ENCODE measurements around the gene SMC5. TPM values are rescaled to one million over a fixed set of nuclear protein-coding genes. Genes with fewer than 3 reads are reported as not detected.
"Not testable (repeated sequence)": the region's sequence is repeated elsewhere in the genome, so short reads cannot be mapped to it uniquely, and the experiment has no call there.

The SMC5 gene
- total RNA-seq, 1 donor from 2014 or later = 27.8 TPM

DNA sequence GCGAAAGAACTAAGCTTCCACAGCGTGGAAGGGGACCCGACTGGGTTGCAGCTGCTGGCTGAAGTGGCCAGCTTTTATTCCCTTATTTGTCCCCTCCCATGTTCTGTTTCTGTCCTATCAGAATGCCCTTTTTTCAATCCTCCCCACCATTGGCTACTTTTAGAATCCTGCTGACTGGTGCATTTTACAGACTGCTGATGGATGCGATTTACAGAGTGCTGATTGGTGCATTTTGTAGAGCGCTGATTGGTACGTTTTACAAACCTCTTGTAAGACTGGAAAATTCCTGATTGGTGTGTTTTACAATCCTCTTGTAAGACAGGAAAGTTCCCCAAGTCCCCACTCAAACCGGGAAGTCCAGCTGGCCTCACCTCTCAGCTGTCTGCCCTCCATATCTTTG is 105.0 kb downstream of the SMC5 start:
- no peak for DNase-seq (ENCODE audit: low spot score)

DNA sequence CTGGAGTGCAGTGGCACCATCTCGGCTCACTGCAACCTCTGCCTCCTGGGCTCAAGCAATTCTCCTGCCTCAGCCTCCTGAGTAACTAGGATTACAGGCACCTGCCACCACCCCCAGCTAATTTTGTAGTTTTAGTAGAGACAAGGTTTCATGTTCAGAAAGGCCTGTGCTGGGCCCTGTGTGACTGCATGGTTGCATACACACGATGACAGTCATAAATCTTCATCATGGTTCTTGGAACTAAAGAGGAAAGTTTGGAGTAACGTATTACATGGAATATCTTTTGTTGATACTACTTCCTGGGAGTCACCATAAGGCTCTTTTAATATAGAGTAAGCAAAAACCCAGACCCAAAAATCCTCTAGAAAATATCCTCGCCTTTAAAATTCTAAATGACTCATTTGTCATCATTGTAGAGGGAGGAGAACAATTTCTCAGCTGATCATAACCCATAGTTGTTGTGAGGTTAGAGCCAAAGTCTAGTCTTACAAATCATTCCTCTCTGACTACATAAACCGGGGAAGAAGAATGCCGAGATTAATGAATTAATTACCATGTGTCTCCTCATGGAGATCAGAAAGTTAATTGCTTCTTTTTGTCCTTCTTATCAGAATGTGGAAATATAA is 108.6 kb downstream of the SMC5 start:
- DNase-seq (ENCODE audit: low spot score) = no peak

DNA sequence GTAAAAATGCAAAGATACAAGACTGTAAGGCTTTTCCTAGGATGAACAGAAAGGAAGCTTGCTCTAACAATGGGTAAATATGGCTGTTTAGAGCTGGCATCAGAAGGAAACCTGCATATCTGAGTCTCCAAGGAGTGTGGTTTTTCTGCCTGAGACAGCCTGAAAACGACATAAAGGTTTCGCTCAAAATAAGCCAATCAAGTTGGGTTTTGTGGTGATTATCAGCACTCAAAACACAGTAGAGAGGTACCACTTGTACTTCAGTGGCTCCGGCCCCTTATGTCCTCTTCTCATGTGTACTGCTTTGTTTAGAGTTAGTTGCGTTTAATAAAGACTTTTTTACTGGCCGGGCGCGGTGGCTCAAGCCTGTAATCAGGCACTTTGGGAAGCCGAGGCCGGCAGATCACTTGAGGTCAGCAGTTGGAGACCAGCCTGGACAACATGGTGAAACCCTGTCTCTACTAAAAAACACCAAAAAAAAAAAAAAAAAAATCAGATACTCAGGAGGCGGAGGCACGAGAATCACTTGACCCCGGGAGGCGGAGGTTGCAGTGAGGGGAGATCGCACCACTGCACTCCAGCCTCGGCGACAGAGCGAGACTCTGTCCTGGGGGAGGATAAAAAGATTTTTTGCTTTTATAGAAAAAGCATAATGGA is 116.3 kb downstream of the SMC5 start:
- DNase-seq (ENCODE audit: low spot score) = no peak

DNA sequence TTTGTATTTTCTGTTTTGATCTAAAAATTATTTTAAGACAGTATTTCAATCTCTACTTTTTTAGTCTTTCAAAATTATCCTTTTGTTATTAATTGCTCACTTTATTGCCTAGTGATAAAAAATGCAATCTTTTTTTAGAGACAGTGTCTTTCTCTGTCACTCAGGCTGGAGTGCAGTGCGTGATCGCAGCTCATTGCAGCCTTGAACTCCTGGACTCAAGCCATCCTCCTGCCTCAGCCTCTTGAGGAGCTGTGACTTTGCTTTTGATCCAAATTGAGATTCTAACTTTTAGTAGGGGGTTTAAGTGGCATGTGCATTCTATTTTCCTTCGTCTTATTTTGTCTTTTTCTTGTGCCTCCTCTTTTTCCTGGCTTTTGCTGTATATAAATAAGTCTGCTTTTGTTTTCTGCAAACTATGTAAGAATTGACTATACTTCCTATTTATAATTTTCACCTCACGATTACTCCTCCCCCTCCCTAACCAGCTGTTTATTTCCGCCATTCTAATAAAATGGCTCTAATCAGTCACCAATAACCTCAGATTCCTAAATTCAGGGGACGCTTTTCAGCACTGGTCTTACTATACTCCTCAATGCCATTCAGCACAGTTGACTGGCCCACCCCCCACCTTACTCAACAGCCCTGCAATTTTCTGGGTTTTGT is 123.4 kb downstream of the SMC5 start:
- DNase-seq (ENCODE audit: low spot score) = no peak

DNA sequence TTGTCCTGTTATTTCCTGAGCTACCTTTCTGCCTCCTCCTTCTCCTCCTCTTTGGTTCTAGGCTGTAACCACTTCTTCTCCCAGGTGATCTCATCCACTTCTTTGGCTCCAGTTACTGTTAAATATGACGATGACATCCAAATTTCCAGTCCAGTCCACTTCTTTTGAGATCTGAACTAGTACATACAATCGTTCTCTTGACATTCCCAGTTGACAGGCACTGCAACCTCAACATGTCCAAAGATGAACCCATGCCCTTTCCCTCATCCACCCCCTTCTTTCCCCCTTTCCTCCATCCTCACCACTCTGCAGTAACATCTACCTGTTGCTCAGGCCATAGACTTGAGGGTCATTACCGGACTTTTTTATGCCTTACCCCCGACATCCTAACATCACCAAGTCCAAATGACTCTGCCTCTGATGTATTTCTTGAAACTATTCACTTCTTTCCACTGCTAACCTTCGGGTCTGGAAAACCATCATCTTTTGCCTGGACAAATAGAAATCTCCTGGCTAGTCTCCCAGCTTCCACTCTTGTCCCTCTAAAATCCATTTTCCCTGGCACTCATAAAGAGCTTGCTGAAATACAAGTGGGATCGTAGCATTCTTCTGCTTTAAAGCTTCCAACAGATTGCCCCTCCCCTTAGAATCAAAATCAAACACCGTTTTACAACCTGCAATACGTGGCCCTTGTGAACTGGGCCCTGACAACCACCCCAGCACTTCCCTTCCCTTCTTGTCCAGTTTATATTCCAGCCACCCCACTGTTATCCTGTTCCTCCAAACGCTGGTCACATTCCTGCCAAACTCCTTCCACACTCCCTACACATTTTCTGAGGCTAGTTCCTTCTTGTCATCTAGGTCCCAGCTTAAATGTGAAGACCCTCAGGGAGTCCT is 124.2 kb downstream of the SMC5 start:
- no peak for DNase-seq (ENCODE audit: low spot score)

DNA sequence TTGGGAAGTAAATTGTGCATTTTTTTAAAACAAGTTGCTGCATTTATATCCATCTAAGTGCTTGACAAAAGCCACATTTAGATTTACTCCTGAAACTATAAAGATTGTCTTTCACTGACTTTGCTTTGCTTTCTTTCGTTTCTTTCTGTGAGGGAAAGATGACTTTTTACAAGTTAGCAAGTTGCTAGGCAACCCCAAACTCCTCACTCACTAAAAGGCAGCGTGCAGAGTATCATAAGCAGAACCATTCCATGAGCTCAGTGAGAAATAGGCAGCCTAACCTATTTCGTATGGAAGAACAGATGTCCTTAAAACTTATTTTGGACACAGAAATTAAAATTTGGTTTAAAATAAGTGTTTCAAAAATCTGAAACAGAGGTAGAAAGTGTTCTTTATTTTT is 126.6 kb downstream of the SMC5 start:
- DNase-seq (ENCODE audit: low spot score) = no peak

DNA sequence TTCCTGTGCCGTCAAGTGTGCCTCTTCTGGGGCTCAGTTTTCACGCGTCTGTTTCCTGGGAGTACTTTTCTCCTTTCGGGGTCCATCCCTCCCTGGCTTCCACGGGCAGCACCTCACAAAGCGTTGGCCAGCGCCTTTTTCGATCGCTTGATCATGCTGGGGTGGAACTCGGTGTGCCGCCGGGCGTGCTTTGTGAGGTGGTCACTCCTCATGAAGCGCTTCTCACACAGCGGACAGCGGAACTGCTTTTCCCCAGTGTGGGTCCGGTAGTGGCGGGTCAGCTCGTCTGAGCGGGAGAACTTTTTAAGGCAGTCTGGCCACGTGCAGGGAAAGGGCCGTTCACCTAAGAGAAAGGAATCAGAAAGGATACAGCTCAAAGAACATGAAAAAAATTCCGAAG is 128.9 kb downstream of the SMC5 start:
- DNase-seq (ENCODE audit: low spot score) = no peak

DNA sequence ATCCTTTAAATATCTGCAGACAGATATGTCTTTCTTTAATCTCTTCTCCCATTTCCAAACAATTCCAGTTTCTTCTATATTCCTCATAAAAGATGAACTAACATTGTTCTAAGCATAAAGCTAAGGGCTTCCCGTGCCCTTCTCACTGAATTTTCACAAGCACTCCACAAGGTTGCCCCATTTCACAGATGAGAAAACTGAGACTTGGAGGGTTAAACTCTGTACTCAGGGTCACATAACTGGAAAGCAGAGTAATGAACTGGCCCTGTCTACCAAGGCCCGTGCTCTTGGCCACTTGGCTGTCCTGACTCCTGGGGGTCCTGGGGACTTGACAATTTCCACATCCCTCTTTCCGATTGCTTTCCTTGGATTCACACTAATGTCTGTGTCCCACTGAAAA is 130.4 kb downstream of the SMC5 start:
- no peak for DNase-seq (ENCODE audit: low spot score)

DNA sequence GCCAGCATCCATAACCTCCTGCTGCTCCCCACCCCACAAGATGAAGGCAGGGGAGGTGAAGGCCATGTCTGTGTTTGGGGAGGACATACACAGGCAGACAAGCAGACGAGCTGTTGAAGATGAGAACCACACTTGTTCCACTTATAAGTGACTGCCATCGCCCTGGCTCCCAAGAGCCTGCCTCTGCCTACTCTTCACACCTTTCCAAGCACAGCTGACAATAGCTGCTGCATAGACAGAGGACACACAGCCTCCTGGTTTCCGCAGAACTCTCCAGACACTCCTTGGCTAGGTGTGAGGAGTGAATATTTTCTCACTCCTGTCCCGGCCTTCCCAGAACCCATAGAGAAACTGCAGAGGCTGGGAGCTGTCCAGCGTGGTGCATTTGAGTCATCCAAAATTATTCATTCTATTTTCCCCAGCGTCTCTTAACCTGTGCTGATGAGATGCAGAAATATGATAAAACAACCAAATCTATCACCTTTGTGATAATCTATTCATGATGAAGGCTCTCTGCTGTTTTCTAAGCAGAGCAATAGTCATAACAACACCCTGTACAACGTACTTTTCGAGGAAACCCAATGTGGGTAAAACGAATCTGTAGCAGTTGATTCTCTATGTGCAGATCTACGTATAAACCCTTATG is 131.0 kb downstream of the SMC5 start:
- no peak for DNase-seq (ENCODE audit: low spot score)

DNA sequence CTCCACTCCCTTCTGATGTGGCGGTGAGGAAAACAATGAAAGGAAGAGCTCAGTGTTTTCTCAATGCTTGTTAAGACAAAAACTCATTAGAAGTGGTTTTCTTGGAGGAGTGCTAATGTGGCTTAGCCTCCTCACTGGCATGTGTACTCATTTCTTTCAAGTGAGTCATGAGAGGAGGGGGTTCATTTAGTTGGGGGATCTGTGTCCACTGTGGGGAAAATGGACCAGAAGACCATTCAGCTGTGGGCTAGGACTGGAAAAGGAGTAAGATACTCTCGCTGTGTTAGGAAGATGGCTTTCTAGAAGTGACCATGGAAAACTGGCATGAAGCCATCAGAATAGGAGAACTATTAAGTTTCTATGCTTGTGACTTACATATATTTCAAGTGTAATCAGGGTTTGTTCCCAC is 132.2 kb downstream of the SMC5 start:
- DNase-seq (ENCODE audit: low spot score) = no peak

DNA sequence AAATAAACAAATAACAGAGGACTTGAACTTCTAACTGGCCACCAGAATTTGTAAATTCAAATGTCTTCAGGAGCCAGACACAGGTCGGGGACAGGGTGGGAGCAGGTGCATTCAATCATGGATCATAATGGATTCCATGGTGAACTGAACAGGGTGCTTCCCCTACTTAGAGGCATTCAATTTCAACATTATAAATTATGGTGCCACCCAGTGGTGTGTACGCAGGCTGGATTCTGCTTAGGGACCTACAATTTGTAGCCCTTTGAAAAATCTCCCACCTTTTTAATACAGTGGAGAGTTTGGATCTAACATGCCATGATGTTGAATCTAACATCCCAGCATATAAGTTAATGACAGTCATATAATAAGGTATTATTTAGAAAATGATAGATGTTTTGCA is 133.4 kb downstream of the SMC5 start:
- DNase-seq (ENCODE audit: low spot score) = no peak

DNA sequence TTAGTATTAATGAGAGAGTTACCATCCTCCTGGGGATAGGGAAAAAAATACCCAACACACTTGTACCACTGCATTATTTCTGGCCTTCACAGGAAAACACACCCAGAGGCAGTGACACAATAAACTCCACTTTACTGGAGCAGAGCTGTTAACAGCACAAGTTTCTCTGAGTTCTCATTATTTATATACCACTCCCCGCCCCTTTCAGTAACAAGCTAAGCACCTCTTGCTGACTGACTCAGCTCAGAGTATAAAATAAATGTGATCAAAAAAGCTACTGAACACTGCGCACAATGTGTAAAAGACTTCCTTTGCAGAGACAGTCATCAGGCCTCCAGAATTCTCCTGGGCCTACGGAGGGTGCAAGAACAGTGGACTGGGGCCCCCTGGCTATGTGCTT is 134.1 kb downstream of the SMC5 start:
- DNase-seq (ENCODE audit: low spot score) = no peak

DNA sequence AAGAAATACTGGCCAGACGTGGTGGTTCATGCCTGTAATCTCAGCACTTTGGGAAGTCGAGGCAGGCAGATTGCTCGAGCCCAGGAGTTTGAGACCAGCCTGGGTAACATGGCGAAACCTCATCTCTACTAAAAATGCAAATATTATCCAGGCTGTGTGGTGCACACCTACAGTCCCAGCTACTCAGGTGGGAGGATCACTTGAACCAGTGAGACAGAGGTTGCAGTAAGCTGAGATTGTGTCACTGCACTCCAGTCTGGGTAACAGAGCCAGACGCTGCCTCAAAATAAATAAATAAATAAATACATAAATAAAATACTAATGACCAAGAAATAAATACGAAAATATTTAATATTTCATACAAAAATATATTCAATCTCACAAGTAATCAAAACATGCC is 136.9 kb downstream of the SMC5 start:
- no peak for DNase-seq (ENCODE audit: low spot score)

DNA sequence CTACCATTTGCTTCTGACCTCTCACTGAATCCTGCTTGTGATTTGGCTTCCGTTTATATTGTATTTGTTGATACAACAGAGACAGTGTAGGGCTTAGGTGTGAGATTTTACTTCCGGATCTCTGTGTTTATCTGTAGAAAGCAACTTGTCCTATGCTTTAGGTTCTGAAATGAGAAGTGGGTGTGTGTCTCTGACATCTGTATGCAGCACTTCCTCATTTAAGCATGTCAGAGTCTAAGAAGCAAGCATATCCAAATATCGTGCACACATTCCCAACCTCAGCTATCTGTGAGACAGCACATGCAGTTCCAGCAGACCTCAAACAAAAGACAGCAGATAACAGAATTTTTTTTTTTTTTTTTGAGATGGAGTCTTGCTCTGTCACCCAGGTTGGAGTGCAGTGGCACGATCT is 139.4 kb downstream of the SMC5 start:
- DNase-seq (ENCODE audit: low spot score) = no peak

DNA sequence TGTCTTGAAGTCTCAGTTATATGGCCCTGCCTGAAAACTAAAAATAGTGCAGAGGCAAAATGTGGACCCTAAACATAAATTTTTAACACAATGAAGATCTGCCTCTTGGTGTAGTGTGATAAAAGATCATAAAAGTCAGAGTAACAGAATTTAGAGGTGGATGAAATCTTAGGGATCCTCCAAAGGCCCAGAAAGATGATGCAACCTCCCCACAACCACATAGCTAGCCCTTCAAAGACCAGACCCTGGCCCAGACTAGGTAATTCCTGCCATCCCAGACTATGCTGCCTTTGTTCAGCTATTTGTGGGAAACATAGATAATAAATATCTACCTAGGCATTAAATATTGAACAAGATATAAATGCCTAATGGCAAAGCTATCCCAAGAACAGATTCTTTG is 140.4 kb downstream of the SMC5 start:
- no peak for DNase-seq (ENCODE audit: low spot score)

DNA sequence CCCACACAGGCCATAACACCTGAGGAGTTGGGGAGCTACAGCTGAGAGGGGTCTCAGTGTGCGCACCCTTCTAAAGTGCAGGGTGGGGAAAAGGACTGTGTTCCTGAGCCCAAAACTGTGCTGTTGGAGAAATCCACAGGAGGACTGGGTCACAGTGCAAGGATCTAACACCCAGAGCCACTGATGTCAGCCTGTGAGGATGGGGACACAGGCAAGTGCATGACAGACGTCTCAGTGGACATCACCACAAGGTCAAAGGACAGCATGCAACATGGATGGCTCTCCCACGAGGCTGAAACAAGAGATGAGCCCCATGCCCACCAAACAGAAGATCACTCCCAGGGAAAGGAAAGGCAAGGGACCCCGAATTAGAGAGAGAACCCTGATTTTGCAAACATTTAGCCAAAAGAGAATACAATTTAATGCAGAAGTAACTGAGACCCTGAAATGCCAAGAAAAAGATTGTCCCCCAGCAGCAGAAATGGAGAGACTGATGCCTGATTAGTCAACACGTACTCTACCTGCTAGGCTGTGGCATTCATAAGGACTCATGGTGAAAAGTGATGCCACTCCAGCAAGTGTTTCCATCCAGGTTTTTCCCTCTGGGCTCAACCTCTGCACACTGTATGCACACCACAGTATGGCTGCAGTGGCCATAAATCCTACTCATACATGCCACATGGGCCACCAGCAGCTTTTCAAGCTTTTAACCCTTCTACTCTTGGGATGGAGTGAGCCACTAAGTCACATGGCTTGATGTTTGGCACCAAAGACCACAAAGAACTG is 141.5 kb downstream of the SMC5 start:
- no peak for DNase-seq (ENCODE audit: low spot score)

DNA sequence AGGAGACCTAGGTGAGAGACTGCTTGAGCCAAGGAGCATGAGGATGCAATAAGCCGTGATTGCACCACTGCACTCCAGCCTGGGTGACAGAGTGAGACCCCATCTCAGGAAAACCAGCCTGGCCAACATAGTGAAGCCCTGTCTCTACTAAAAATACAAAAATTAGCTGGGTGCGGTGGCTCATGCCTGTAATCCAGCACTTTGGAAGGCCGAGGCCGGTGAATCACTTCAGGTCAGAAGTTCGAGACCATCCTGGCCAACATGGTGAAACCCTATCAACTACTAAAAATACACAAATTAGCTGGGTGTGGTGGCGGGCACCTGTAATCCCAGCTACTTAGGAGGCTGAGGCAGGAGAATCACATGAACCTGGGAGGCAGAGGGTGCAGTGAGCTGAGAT is 142.5 kb downstream of the SMC5 start:
- DNase-seq (ENCODE audit: low spot score) = not testable (repeated sequence)

DNA sequence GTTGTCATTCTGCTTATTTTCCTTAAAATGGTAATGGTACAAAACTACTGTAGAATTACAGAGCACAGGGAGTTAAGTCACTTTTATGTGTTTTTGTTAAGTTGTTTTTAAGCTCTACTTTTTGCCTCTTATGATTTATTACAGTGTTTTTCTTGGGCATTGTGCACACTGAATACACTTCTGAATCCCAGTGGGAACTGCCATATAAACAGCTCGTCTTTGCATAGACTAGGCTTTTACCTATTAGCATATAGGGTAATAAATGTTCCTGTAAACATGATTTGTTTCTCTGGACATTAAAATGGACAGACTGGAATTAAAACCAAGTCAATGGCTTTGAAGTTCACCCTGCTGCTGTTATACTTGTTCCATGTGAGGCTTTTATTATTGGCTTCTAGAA is 143.4 kb downstream of the SMC5 start:
- no peak for DNase-seq (ENCODE audit: low spot score)

DNA sequence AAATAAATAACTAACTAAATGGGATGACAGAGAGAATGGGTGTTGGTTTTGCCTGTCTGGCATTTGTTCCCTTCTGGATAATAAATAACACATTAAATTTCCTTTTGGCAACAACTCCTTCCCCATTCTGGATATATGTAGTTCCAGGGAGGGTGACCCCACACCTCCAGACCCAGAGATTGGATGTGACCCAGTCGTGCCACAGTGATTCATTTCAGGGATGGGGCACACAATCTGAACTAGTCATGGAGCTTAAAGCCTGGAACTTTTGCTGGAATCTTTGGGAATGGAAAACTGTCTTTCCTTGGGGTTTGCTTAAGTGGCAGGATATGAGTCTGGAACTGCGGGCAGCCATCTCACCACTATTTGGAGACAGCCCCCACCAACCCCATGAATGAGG is 144.4 kb downstream of the SMC5 start:
- DNase-seq (ENCODE audit: low spot score) = peak; percentile 58

DNA sequence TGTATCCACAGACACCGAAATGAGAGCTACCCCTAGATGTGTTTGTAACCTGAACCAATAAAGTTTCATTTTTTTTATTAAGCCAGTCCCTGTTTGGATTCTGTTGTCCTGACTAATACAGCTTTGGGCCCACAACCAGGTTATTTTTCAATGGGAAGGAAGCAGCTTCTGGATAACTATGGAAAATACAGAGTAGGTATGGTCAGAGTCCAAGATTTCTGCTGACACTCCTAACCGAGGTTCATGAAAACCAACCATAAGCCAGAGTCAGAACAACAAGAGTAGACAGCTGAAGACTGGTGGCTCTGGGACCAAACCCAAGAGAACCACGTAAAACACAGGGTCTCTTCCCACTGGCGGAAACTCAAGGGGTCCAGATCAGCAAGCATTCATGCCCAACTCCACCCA is 144.8 kb downstream of the SMC5 start:
- no peak for DNase-seq (ENCODE audit: low spot score)

DNA sequence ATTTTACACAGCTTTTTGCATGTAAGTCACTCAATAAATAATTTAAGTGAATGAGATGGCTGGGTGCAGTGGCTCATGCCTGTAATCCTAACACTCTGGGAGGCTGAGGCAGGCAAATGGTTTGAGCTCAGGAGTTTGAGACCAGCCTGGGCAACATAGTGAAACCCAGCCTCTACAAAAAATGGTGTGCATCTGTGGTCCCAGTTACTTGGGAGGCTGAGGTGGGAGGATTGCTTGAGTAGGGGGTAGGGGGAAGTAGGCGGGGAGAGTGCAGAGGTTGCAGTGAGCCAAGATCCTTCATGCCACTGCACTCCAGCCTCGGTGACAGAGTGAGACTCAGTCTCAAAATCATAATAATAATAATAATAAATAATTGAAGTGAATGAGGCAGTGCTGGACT is 145.5 kb downstream of the SMC5 start:
- DNase-seq (ENCODE audit: low spot score) = no peak
